Neural cell (in vitro differentiated cells): ENCODE measurements around the gene GABRR1. TPM values are rescaled to one million over a fixed set of nuclear protein-coding genes. Genes with fewer than 3 reads are reported as not detected.

Source experiments
- H2AFZ ChIP-seq: fragments of 200-600, 300-800 bp; sonication (generic), shearing (Covaris generic); 2 replicates; pipeline ENCODE4 v1.6.0; 2014; ENCODE audit warnings: low read depth, mild to moderate bottlenecking, antibody characterized with exemption, low read length, moderate library complexity
- H3F3A ChIP-seq: fragments of 200-600 bp; shearing (Covaris generic); 2 replicates; pipeline ENCODE4 v1.6.1; 2016; ENCODE audit warnings: mild to moderate bottlenecking, moderate library complexity, mixed read lengths, antibody characterized with exemption, low read length; ENCODE audit not compliant: insufficient read depth, poor library complexity, severe bottlenecking
- H3K27ac ChIP-seq: fragments of 200-600, 300-800 bp; sonication (generic), shearing (Covaris generic); 2 replicates; pipeline ENCODE4 v1.5.1; 2014; ENCODE audit warnings: mild to moderate bottlenecking, low read length, moderate library complexity
- H3K27me3 ChIP-seq: fragments of 300-800, 200-600 bp; sonication (generic), shearing (Covaris generic); 2 replicates; pipeline ENCODE4 v1.6.0; 2014; ENCODE audit warnings: mild to moderate bottlenecking, low read depth, low read length, moderate library complexity; ENCODE audit not compliant: insufficient read depth
- H3K36me3 ChIP-seq: fragments of 300-800, 200-600 bp; sonication (generic), shearing (Covaris generic); 2 replicates; pipeline ENCODE4 v1.5.1; 2014; ENCODE audit warnings: mild to moderate bottlenecking, antibody characterized with exemption, low read length, moderate library complexity; ENCODE audit not compliant: insufficient read depth
- H3K4me2 ChIP-seq: fragments of 300-800, 200-600 bp; sonication (generic), shearing (Covaris generic); 2 replicates; pipeline ENCODE4 v1.6.0; 2014; ENCODE audit warnings: mild to moderate bottlenecking, low read length
- H3K4me3 ChIP-seq: fragments of 300-800, 200-600 bp; sonication (generic), shearing (Covaris generic); 2 replicates; pipeline ENCODE4 v1.5.1; 2014; ENCODE audit warnings: mild to moderate bottlenecking, low read length, moderate library complexity
- H3K79me2 ChIP-seq: fragments of 200-600 bp; shearing (Covaris generic); replicated peaks from 2 replicates; pipeline ENCODE4 v1.6.0; 2014; ENCODE audit warnings: mild to moderate bottlenecking, low read length, moderate library complexity; ENCODE audit not compliant: insufficient read depth
- H3K9ac ChIP-seq: fragments of 300-800, 200-600 bp; sonication (generic), shearing (Covaris generic); 2 replicates; pipeline ENCODE4 v1.6.1; 2016; ENCODE audit warnings: mild to moderate bottlenecking, low read length, mixed read lengths
- H3K9me2 ChIP-seq: fragments of 200-600 bp; shearing (Covaris generic); 2 replicates; pipeline ENCODE4 v1.6.1; 2016; ENCODE audit warnings: mild to moderate bottlenecking, low read length, mixed read lengths; ENCODE audit not compliant: insufficient read depth
- H3K9me3 ChIP-seq: fragments of 200-600, 300-800 bp; sonication (generic), shearing (Covaris generic); 2 replicates; pipeline ENCODE4 v1.6.1; 2016; ENCODE audit warnings: mild to moderate bottlenecking, mixed run types, low read length, moderate library complexity, mixed read lengths
- H4K20me1 ChIP-seq: fragments of 200-600 bp; shearing (Covaris generic); 2 replicates; pipeline ENCODE4 v1.6.1; 2016; ENCODE audit warnings: mild to moderate bottlenecking, mixed run types; ENCODE audit not compliant: insufficient read depth
- CTCF ChIP-seq: fragments of 450-650 bp; IDR thresholded peaks from 2 replicates; pipeline ENCODE4 v1.5.1; 2014; ENCODE audit warnings: antibody characterized with exemption, mild to moderate bottlenecking, moderate library complexity; ENCODE audit not compliant: poor library complexity, severe bottlenecking
- EP300 ChIP-seq: fragments of 450-650 bp; conservative IDR thresholded peaks from 2 replicates; pipeline ENCODE4 v1.6.1; 2014; ENCODE audit warnings: antibody characterized with exemption, mild to moderate bottlenecking, moderate library complexity; ENCODE audit not compliant: poor library complexity, severe bottlenecking
- EZH2 ChIP-seq: fragments of 200-600, 300-800 bp; shearing (Covaris generic), sonication (generic); IDR thresholded peaks from 2 replicates; pipeline ENCODE4 v1.6.1; 2014; ENCODE audit warnings: antibody characterized with exemption, low read length, borderline replicate concordance, mild to moderate bottlenecking; ENCODE audit not compliant: insufficient read depth, poor library complexity, severe bottlenecking
- MXI1 ChIP-seq: fragments of 450-650 bp; conservative IDR thresholded peaks from 2 replicates; pipeline ENCODE4 v1.6.1; 2014; ENCODE audit warnings: antibody characterized with exemption, mild to moderate bottlenecking; ENCODE audit not compliant: poor library complexity, severe bottlenecking
- POLR2AphosphoS5 ChIP-seq: IDR thresholded peaks from 2 replicates; pipeline ENCODE4 v1.6.1; 2012
- RAD21 ChIP-seq: fragments of 450-650 bp; conservative IDR thresholded peaks from 2 replicates; pipeline ENCODE4 v1.6.1; 2014; ENCODE audit warnings: antibody characterized with exemption, mild to moderate bottlenecking, moderate library complexity
- REST ChIP-seq: IDR thresholded peaks from 2 replicates; pipeline ENCODE4 v1.6.1; 2012; ENCODE audit warnings: borderline replicate concordance
- SMC3 ChIP-seq: fragments of 450-650 bp; conservative IDR thresholded peaks from 2 replicates; pipeline ENCODE4 v1.6.1; 2014; ENCODE audit warnings: antibody characterized with exemption, mild to moderate bottlenecking, moderate library complexity; ENCODE audit not compliant: poor library complexity
- TAF1 ChIP-seq: IDR thresholded peaks from 2 replicates; pipeline ENCODE4 v1.6.1; 2012; ENCODE audit warnings: low read depth
- polyA minus RNA-seq: library from RNA; depleted of rRNA, polyadenylated mRNA; stranded (reverse); fragments of >200 nt; gene quantifications from 2 replicates; pipeline ENCODE4 v1.2.3, GENCODE V29; 2014
- polyA plus RNA-seq: library from polyadenylated mRNA; depleted of rRNA; stranded (reverse); fragments of >200 nt; gene quantifications from 2 replicates; pipeline ENCODE4 v1.2.3, GENCODE V29; 2014

Gene GABRR1
- 0.36 TPM in 1 of 2 replicates, not detected in the other for polyA plus RNA-seq
- not detected in 2 replicates for polyA minus RNA-seq

GRCh38 chr6:89217299-89217910, at the start of gene GABRR1:
Gene GABRR1, minus strand, starts transcription at chr6:89217358. Its CDS starts 36 bp downstream, at chr6:89217322.
- H3K36me3 ChIP-seq: no peaks in the 10 kb centered on the region
- no peak within 1 kb of the TSS for H3K4me3 ChIP-seq
- H4K20me1 ChIP-seq: no peaks in the 10 kb centered on the region
- H3F3A ChIP-seq: no peaks in the 10 kb centered on the region
- no peak within 1 kb of the TSS for H3K27ac ChIP-seq
- TF ChIP-seq EP300 (no peak), TAF1 (no peak)
- no peaks in the 10 kb centered on the region for H3K27me3 ChIP-seq
- H3K9me3 ChIP-seq: no peaks in the 10 kb centered on the region
- no peaks in the 10 kb centered on the region for H3K79me2 ChIP-seq
- H3K9me2 ChIP-seq: no peaks in the 10 kb centered on the region
- H3K9ac ChIP-seq: no peak within 1 kb of the TSS
- H2AFZ ChIP-seq: no peak within 1 kb of the TSS
- no peak within 1 kb of the TSS for H3K4me2 ChIP-seq

- no peaks in the 10 kb centered on the region for H3K9me2 ChIP-seq
- no peak for TF ChIP-seq POLR2AphosphoS5
- no peak for TF ChIP-seq RAD21
- TF ChIP-seq EP300: no peak
- TF ChIP-seq EZH2: no peak
- TF ChIP-seq REST: no peak
- TF ChIP-seq TAF1: no peak
Observed at GRCh38 chr6:89264296-89264695, 47.1 kb upstream of the GABRR1 start.

GRCh38 chr6:89260832-89261231, 43.7 kb upstream of the GABRR1 start:
- no peaks in the 10 kb centered on the region for H3K36me3 ChIP-seq
- no peak overlapping the region for H3K4me2 ChIP-seq
- no peak overlapping the region for H3K9ac ChIP-seq
- H3K79me2 ChIP-seq: no peaks in the 10 kb centered on the region
- H3K4me3 ChIP-seq: no peak overlapping the region
- H3F3A ChIP-seq: no peaks in the 10 kb centered on the region
- H3K9me2 ChIP-seq: no peaks in the 10 kb centered on the region
- H3K27me3 ChIP-seq: no peaks in the 10 kb centered on the region
- no peaks in the 10 kb centered on the region for H3K9me3 ChIP-seq
- no peak for TF ChIP-seq MXI1
- no peak for TF ChIP-seq RAD21
- TF ChIP-seq REST: no peak
- TF ChIP-seq TAF1: no peak
- no peak for TF ChIP-seq POLR2AphosphoS5
- no peak for TF ChIP-seq CTCF
- TF ChIP-seq EP300: no peak
- no peak for TF ChIP-seq EZH2
- no peak for TF ChIP-seq SMC3
- H3K27ac ChIP-seq: no peak overlapping the region
- H4K20me1 ChIP-seq: no peaks in the 10 kb centered on the region
- no peak overlapping the region for H2AFZ ChIP-seq

More at GRCh38 chr6:89264296-89264695, 47.1 kb upstream of the GABRR1 start:
- Histone ChIP-seq H3K9ac (no peak overlapping the region), H3K9me3 (no peaks in the 10 kb centered on the region), H2AFZ (no peak overlapping the region), H3K4me2 (no peak overlapping the region), H3K79me2 (no peaks in the 10 kb centered on the region), H3K27ac (no peak overlapping the region), H3K36me3 (no peaks in the 10 kb centered on the region), H3K27me3 (no peaks in the 10 kb centered on the region), H3F3A (no peaks in the 10 kb centered on the region), H4K20me1 (no peaks in the 10 kb centered on the region), H3K4me3 (no peak overlapping the region)
